ENCODE results near the gene LEMD3.

DNA sequence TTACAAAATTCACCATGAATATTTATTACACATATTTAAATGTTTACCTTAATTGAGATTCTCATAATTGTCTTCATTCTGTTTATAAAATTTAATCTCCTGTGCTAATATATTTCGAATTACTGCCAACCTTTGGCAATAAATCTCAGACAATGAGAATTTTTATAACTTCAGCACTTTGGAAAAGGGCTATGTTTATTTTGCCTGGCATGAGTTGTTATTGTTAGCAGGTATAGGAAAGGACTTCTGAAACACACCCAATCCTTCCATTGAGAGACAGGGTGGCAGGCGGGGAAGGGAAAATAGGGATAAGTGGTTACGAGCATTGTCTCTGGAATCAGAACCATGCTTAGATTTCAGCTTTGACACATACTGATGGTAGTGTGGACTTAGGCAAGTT is 97.0 kb downstream of the LEMD3 start:
- TF ChIP-seq, protein P1, sequence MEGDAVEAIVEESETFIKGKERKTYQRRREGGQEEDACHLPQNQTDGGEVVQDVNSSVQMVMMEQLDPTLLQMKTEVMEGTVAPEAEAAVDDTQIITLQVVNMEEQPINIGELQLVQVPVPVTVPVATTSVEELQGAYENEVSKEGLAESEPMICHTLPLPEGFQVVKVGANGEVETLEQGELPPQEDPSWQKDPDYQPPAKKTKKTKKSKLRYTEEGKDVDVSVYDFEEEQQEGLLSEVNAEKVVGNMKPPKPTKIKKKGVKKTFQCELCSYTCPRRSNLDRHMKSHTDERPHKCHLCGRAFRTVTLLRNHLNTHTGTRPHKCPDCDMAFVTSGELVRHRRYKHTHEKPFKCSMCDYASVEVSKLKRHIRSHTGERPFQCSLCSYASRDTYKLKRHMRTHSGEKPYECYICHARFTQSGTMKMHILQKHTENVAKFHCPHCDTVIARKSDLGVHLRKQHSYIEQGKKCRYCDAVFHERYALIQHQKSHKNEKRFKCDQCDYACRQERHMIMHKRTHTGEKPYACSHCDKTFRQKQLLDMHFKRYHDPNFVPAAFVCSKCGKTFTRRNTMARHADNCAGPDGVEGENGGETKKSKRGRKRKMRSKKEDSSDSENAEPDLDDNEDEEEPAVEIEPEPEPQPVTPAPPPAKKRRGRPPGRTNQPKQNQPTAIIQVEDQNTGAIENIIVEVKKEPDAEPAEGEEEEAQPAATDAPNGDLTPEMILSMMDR (conservative IDR thresholded peaks at IDR 0.05; ENCODE audit: low read depth, low read length): no peak
- TF ChIP-seq EZH2 (IDR thresholded peaks at IDR 0.05; ENCODE audit: borderline replicate concordance, low read depth, low read length, poor library complexity, severe bottlenecking): no peak

Measured in A673 (cell line).